Calu3 (cell line): ENCODE results near the gene OR5AK2. TPM values are rescaled to one million over a fixed set of nuclear protein-coding genes. Genes with fewer than 3 reads are reported as not detected.

Source experiments
- BruUV-seq: library from RNA; stranded (reverse); fragments of 400-500 nt; replicated peaks from 2 replicates; lab custom pipeline; 2021; lab: Mats Ljungman, UMichigan
- CTCF ChIA-PET: fragments of 300-600 bp; sonication (Branson Sonifier 250); formaldehyde crosslinking; loops from one replicate; lab custom pipeline; 2022; ENCODE audit warnings: antibody characterized with exemption; lab: Charles Lee
- DNase-seq: peaks from one replicate; pipeline ENCODE4 v3.0.0; 2022
- H3K27ac Mint-ChIP-seq: one replicate; pipeline ENCODE4 v1.8.0; 2022; ENCODE audit warnings: mixed read lengths; ENCODE audit not compliant: unreplicated experiment
- H3K27me3 Mint-ChIP-seq: one replicate; pipeline ENCODE4 v1.8.0; 2022; ENCODE audit warnings: mixed read lengths; ENCODE audit not compliant: unreplicated experiment
- H3K36me3 Mint-ChIP-seq: one replicate; pipeline ENCODE4 v1.8.0; 2022; ENCODE audit warnings: mild to moderate bottlenecking, moderate library complexity, mixed read lengths; ENCODE audit not compliant: insufficient read depth, unreplicated experiment
- H3K4me1 Mint-ChIP-seq: one replicate; pipeline ENCODE4 v1.8.0; 2022; ENCODE audit warnings: mild to moderate bottlenecking, low read depth, mixed read lengths; ENCODE audit not compliant: unreplicated experiment
- H3K4me3 Mint-ChIP-seq: one replicate; pipeline ENCODE4 v1.8.0; 2022; ENCODE audit warnings: mild to moderate bottlenecking, low read depth, moderate library complexity, mixed read lengths; ENCODE audit not compliant: unreplicated experiment
- H3K9me3 Mint-ChIP-seq: one replicate; pipeline ENCODE4 v1.8.0; 2022; ENCODE audit warnings: low read depth, mixed read lengths; ENCODE audit not compliant: unreplicated experiment
- CTCF ChIP-seq: fragments of 200-600 bp; IDR thresholded peaks from one replicate; pipeline ENCODE4 v1.8.0; 2022; ENCODE audit warnings: antibody characterized with exemption; ENCODE audit not compliant: unreplicated experiment
- intact Hi-C: fragments of 100-400 bp; cut with micrococcal nuclease; formaldehyde crosslinking; loops from one replicate; pipeline ENCODE4 v1.10.0; 2022; ENCODE audit not compliant: unreplicated experiment
- total RNA-seq: library from RNA; stranded (reverse); gene quantifications from 2 replicates; pipeline ENCODE4 v1.2.3, GENCODE V29; 2022

Gene OR5AK2
- total RNA-seq, 1 experiment from 2014 or later: not detected

- no peak for DNase-seq
- no peak for TF ChIP-seq CTCF
- H3K27ac Mint-ChIP-seq: no peak overlapping the region
- no TSS peak for BruUV-seq
- CTCF ChIA-PET: no interaction called here
- intact Hi-C loops: no loop called here
- no peaks in the 10 kb centered on the region for H3K4me1 Mint-ChIP-seq
- no peak overlapping the region for H3K4me3 Mint-ChIP-seq
- peaks cover 3% of the 10 kb centered on the region for H3K9me3 Mint-ChIP-seq
- no peaks in the 10 kb centered on the region for H3K36me3 Mint-ChIP-seq
- H3K27me3 Mint-ChIP-seq: no peaks in the 10 kb centered on the region
These were observed 27.0 kb downstream of the OR5AK2 start for GRCh38 chr11:57015679-57016078.

- no peaks in the 10 kb centered on the region for H3K9me3 Mint-ChIP-seq
- intact Hi-C loops: no loop called here
- no peaks in the 10 kb centered on the region for H3K36me3 Mint-ChIP-seq
- no peak overlapping the region for H3K27ac Mint-ChIP-seq
- no peak for DNase-seq
- H3K27me3 Mint-ChIP-seq: no peaks in the 10 kb centered on the region
- H3K4me1 Mint-ChIP-seq: peaks cover 20% of the 10 kb centered on the region
- CTCF ChIA-PET: no interaction called here
- H3K4me3 Mint-ChIP-seq: no peak overlapping the region
- no peak for TF ChIP-seq CTCF
- BruUV-seq: no TSS peak
These were observed 42.8 kb downstream of the OR5AK2 start for GRCh38 chr11:57031556-57031955.

Other genes with a start within 250 kb of the OR5AK2 start
- gene OR9G4, start 240.2 kb upstream of the OR5AK2 start, total RNA-seq: not detected in 2 replicates
- gene LRRC55, start 193.0 kb downstream of the OR5AK2 start, total RNA-seq: not detected in 2 replicates
- gene APLNR, start 248.3 kb downstream of the OR5AK2 start, total RNA-seq: not detected in 2 replicates